Heart right ventricle (tissue), 16 donors: ENCODE data around the gene PTPN5. TPM values are rescaled to one million over a fixed set of nuclear protein-coding genes. Genes with fewer than 3 reads are reported as not detected.

Experiments
- ATAC-seq, 8 donors: fragments of 200-7000 bp; cut with Tn5 transposase; one replicate each; pipeline ENCODE4 v1.9.1; 2020; ENCODE audit warnings: mild to moderate bottlenecking in 8 of 8, moderate library complexity in 8 of 8, moderate number of reproducible peaks in 1 of 8
- DNase-seq, 2 donors: peaks; one replicate each; pipeline ENCODE4 v3.0.0-alpha.2; 2020
- H3K27ac ChIP-seq, 10 donors: fragments of 200-600 bp; sonication (generic) in 2 of 10; one replicate each; pipeline versions ENCODE4 v1.5.0 to v1.8.0; 2020 to 2022; ENCODE audit warnings: mild to moderate bottlenecking in 3 of 10
- H3K27me3 ChIP-seq, 7 donors: fragments of 200-600 bp; one replicate each; pipeline ENCODE4 v1.8.0; 2021 to 2022; ENCODE audit warnings: mild to moderate bottlenecking in 2 of 7
- H3K36me3 ChIP-seq, 9 donors: fragments of 200-600 bp; sonication (generic) in 1 of 9; one replicate each; pipeline versions ENCODE4 v1.5.0 to v1.8.0; 2020 to 2022; ENCODE audit warnings: mild to moderate bottlenecking in 2 of 9
- H3K4me1 ChIP-seq, 9 donors: fragments of 200-600 bp; sonication (generic) in 1 of 9; one replicate each; pipeline versions ENCODE4 v1.5.0 to v1.8.0; 2020 to 2022; ENCODE audit warnings: mild to moderate bottlenecking in 4 of 9
- H3K4me3 ChIP-seq, 10 donors: fragments of 200-600 bp; sonication (generic) in 2 of 10; one replicate each; pipeline versions ENCODE4 v1.5.0 to v1.8.0; 2020 to 2022; ENCODE audit warnings: mild to moderate bottlenecking in 7 of 10, moderate library complexity in 2 of 10
- H3K9me3 ChIP-seq, 11 donors: fragments of 200-600 bp in 10 of 11; sonication (generic) in 2 of 11; one replicate each; pipeline versions ENCODE4 v1.5.0 to v1.8.0; 2013 to 2022; ENCODE audit warnings: mild to moderate bottlenecking in 2 of 11, control low read depth in 1 of 11, moderate library complexity in 1 of 11
- WGBS, 2 donors: extraction: QIAGEN DNeasy Blood & Tissue Kit; methylation state at CpG; one replicate each; pipeline ENCODE4 v1.1.7; 2013; ENCODE audit warnings: inconsistent platforms in 1 of 2; 5-methylcytosine and 5-hydroxymethylcytosine counted together
- intact Hi-C, 10 donors: fragments of 100-400 bp; cut with DNase I; formaldehyde crosslinking; loops; one replicate each; pipeline versions ENCODE4 v1.11.1 to v1.14.2; 2022
- polyA plus RNA-seq, 2 donors: library from polyadenylated mRNA; stranded (reverse); fragments of 200-250 nt; gene quantifications; one replicate each; pipeline ENCODE4 v1.2.3, GENCODE V29; 2013
- total RNA-seq, 10 donors: library from RNA; stranded (reverse); fragmentation: NEBNext Ultra II Directional in 3 of 10; extraction: Animal tissue kit (Norgen Biotek cat#: 25700) in 3 of 10; gene quantifications; one replicate each; pipeline versions ENCODE4 v1.2.1 to v1.2.4, GENCODE V29; 2021 to 2023
- TF ChIP-seq, protein P1 (sequence below), 9 donors: fragments of 200-600 bp; sonication (generic) in 2 of 9; IDR thresholded peaks; one replicate each; pipeline versions ENCODE4 v1.5.0 to v1.8.0; 2021 to 2022; ENCODE audit warnings: antibody characterized with exemption in 9 of 9, mild to moderate bottlenecking in 5 of 9, moderate library complexity in 1 of 9
- donor health status: Arrhythmogenic right ventricular cardiomyopathy.
- donor health status: ischemic (EF 13 %, LVEDD 7.1; RV severe dilation, severe dysfunction).
- donor health status: healthy with polysubstance abuse.
- donor health status: DM: no; HTN: yes; CAD: no.
- donor health status: DM: no; HTN: no; CAD: no.
- donor health status: ischemic (EF 25% LVEDD 6.9; RV normal size, moderate dysfunction).
- donor health status: ischemic (EF 25% LVEDD 5.7; RV mildly dilated, moderate dysfunction).
- donor health status: healthy.
- donor health status: DM: yes; HTN: yes; CAD: no.
- donor health status: Ischemic cardiomyopathy.
- donor health status: ischemic (EF 35%, LVEDD 5.7; RV mildly dilated, moderate dysfunction).
- donor health status: nonischemic (EF 11% LVEDD 7.7; RV severe dilation, severe dysfunction).
- donor health status: DM: yes; HTN: yes; CAD: no.
- donor health status: PGD.
- donor health status: ischemic (EF 29% LVEDD 5.4; RV normal size, mild dysfunction).
- donor health status: nonischemic (EF 23%, LVEDD 6.1; RV moderate dilation, normal function).

PTPN5 gene
- total and polyA plus RNA-seq, 12 donors, result 1.5 to 8.8 (median 3.6) TPM

DNA sequence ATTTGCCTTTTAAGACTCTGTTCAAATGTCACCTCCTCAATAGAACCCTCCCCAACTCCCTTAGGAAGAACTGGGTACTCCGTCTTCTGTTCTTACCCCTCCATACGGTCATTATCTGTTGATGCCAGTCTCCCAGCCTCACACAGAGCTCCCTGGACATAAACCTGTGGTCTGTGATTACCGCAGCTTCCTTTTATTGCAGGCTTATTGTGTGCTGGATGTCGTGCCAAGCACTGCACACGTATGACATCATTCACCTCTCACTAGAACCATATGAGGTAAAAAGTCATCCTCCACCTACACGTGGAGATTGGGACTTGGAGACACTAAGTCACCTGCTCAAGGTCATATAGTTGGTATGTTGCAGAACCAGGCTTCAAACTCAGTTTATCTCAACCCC, 15.3 kb downstream of the PTPN5 start:
- H3K9me3 ChIP-seq, result peaks cover 0 to 4% (median 0%) of the 10 kb centered on the region in 11 donors
- H3K4me1 ChIP-seq, result peaks cover 0 to 19% (median 0%) of the 10 kb centered on the region in 9 donors
- intact Hi-C loops, result loop anchor here in 1 of 10 donors (2.0 kb wide), 1 partner anchor 24 kb away; no protein-coding TSS in a partner anchor
- WGBS, 2 donors, result 72 to 73% methylated on average over 6 of the region's 6 CpGs
- no peaks in the 10 kb centered on the region for H3K36me3 ChIP-seq
- H3K27me3 ChIP-seq, result peaks cover 0 to 4% (median 0%) of the 10 kb centered on the region in 7 donors
- no peak overlapping the region for H3K27ac ChIP-seq
- DNase-seq (no peak), ATAC-seq (no peak)
- no peak overlapping the region for H3K4me3 ChIP-seq
- TF ChIP-seq, protein P1, sequence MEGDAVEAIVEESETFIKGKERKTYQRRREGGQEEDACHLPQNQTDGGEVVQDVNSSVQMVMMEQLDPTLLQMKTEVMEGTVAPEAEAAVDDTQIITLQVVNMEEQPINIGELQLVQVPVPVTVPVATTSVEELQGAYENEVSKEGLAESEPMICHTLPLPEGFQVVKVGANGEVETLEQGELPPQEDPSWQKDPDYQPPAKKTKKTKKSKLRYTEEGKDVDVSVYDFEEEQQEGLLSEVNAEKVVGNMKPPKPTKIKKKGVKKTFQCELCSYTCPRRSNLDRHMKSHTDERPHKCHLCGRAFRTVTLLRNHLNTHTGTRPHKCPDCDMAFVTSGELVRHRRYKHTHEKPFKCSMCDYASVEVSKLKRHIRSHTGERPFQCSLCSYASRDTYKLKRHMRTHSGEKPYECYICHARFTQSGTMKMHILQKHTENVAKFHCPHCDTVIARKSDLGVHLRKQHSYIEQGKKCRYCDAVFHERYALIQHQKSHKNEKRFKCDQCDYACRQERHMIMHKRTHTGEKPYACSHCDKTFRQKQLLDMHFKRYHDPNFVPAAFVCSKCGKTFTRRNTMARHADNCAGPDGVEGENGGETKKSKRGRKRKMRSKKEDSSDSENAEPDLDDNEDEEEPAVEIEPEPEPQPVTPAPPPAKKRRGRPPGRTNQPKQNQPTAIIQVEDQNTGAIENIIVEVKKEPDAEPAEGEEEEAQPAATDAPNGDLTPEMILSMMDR (IDR thresholded peaks at IDR 0.05), result no peak

DNA sequence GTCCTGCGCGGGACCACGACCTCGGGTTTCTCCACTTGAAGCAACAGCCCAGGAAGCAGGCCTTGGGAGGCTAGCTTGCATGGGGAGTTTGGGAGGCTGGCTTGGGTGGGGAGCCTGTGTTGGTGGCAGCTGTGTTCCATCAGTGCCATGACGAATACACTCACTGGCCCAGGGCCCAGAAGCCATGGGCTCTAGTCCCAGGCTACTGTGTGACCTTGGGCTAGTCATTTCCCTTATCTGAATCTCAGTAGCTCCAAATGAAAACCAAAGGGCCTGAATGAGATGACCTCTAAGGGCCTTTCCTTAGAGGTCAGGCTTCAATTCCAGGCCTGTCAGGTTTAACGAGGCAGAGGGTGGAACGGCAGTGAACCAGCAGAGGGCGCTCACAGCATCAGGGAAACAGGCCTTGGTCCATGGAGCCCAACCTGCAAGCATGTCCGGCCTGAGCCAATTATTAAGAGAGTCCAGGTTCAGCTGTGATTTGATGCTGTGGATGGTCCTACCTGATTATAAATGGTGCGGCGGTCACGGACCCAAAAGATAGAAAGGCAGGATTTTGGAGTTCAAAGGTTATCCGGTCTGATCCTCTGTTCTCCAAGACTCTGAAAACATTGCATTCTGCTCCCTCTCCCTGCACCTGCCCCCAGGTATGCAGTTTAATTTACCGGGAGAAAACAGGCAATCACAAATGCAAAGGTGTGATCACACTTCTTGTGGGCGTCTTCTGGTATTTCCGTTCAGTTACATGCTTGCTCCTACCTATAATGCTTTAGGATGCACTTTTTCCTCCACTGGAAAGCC, 15.9 kb downstream of the PTPN5 start:
- TF ChIP-seq, protein P1 (IDR thresholded peaks at IDR 0.05), result peak; percentile 44 to 75 (median 68)
- peaks cover 0 to 16% (median under 1%) of the 10 kb centered on the region in 9 donors for H3K4me1 ChIP-seq
- no peaks in the 10 kb centered on the region for H3K36me3 ChIP-seq
- H3K27ac ChIP-seq, result no peak overlapping the region
- 42 to 47% methylated on average over 16 of the region's 16 CpGs for WGBS, 2 donors
- peaks cover 0 to 4% (median 0%) of the 10 kb centered on the region in 7 donors for H3K27me3 ChIP-seq
- intact Hi-C loops, result loop anchor here in 3 of 10 donors (2.0 kb wide), 2 partner anchors 25 to 27 kb away; no protein-coding TSS in a partner anchor
- DNase-seq (peak; percentile 52 to 58), ATAC-seq (peak in 3 of 8 donors; percentile 29 to 38 (median 35))
- H3K4me3 ChIP-seq, result no peak overlapping the region
- H3K9me3 ChIP-seq, result peaks cover 0 to 4% (median 0%) of the 10 kb centered on the region in 11 donors

DNA sequence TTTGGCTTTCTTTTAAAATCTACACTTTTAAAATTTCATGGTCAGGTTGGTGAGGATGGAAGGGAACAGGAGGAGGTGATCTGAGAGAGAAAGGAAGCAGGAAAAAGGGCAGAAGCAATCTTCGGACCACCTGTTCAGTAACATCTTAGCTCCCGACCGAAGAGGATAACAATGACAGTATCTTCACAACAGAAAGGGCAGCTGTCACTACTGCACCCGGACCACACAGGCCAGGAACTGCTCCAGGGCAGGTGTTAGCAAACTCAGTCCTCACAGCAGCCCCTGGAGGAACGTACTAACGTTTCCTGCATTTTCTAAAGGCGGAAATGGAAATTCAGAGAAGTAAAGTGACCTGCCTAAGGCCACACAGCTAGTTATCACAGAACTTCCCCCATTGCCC, 16.8 kb downstream of the PTPN5 start:
- DNase-seq (no peak), ATAC-seq (no peak)
- Histone ChIP-seq H3K4me1 (peaks cover 0 to 8% (median 4%) of the 10 kb centered on the region in 9 donors), H3K4me3 (no peak overlapping the region), H3K36me3 (no peaks in the 10 kb centered on the region), H3K27ac (no peak overlapping the region), H3K9me3 (peaks cover 0 to 4% (median 0%) of the 10 kb centered on the region in 11 donors), H3K27me3 (peaks cover 0 to 4% (median 0%) of the 10 kb centered on the region in 7 donors)
- 77 to 78% methylated on average over 7 of the region's 7 CpGs for WGBS, 2 donors
- intact Hi-C loops, result loop anchor here in 2 of 10 donors (2.0 kb wide), 1 partner anchor 28 kb away; no protein-coding TSS in a partner anchor
- TF ChIP-seq, protein P1 (IDR thresholded peaks at IDR 0.05), result no peak

DNA sequence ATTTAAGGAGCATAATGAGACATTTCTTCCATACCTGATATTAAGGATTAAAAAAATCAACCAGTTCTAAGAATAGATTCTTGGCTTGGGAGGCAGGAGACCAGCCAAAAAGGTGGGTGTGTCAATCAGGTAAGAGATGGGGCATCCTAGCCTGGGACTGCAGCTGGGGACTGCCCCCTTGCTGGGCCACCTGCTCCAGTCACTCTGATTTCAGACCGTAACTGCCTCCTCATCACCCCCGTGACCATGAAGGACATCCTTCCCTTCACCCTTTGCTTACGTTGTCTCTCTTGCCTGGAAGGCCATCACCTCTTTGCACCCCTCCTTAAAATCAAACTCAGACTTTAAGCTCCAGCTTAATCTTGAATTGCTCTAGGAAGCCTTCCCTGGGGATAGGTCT, 17.9 kb downstream of the PTPN5 start:
- no peak overlapping the region for H3K4me3 ChIP-seq
- H3K4me1 ChIP-seq, result peaks cover 0 to 11% (median 4%) of the 10 kb centered on the region in 9 donors
- intact Hi-C loops, result loop anchor here in 2 of 10 donors (2.0 kb wide), 1 partner anchor 29 kb away; no protein-coding TSS in a partner anchor
- H3K36me3 ChIP-seq, result no peaks in the 10 kb centered on the region
- H3K27me3 ChIP-seq, result peaks cover 0 to 4% (median 0%) of the 10 kb centered on the region in 7 donors
- ATAC-seq (no peak), DNase-seq (no peak)
- TF ChIP-seq, protein P1 (IDR thresholded peaks at IDR 0.05), result no peak
- 83 to 85% methylated on average over 3 of the region's 3 CpGs for WGBS, 2 donors
- H3K9me3 ChIP-seq, result peaks cover 0 to 4% (median 0%) of the 10 kb centered on the region in 11 donors
- no peak overlapping the region for H3K27ac ChIP-seq
